Epithelial cell of prostate (primary cell): ENCODE results near the gene WDFY1.

Experiments used
- DNase-seq: peaks from one replicate; pipeline ENCODE4 v3.0.0-alpha.2; 2011; ENCODE audit warnings: low read depth, low spot score
- H3K27ac ChIP-seq: fragments of 450-650 bp; 2 replicates; pipeline ENCODE4 v1.5.1; 2017; ENCODE audit warnings: mild to moderate bottlenecking

Gene WDFY1

DNA sequence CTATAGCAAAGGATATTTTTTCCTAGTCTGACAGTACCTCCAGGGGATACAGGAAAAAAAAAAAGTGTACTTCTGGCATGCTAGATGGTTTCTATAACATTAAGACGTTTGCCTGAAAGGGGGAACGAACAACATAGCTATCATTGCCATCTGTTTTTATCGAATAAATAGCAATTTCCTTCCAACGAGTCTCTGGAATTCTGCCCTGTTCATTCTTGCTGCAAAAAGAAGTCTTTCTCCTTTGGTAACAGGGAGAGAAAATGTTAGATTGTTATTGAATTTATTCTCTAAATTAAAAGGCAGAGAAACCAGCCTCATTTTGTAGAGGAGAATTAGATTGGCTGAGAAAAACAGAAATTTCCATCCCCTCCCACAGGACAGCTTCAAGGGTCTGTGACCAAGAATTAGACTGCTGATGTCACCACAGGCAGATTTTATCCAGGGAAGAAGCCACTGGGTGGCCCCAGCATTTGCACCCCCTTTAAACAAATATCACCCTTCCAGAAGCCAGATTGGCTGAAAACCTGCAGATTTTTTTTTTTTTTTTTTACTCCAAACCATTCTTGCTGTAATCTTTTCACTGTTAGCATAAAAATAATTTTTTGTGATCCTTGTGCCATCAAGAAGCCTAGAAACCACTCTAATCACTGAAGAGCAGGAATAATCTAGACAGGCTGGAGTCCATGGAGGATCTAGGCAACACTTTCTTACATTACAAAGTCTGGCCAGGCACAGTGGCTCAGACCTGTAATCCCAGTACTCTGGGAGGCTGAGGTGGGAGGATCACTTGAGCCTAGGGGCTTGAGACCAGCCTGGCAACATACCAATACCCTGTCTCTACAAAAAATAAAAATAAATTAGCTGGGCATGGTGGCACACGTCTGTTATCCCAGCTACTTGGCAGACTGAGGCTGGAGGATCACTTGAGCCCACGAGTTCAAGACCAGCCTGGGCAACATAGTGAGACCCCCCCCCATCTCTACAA is 12.0 kb downstream of the WDFY1 start:
- no peak for DNase-seq
- H3K27ac ChIP-seq = no peak overlapping the region

GRCh38 chr2:223930103-223930976 is 14.8 kb downstream of the WDFY1 start:
- H3K27ac ChIP-seq = no peak overlapping the region
- DNase-seq = no peak

DNA sequence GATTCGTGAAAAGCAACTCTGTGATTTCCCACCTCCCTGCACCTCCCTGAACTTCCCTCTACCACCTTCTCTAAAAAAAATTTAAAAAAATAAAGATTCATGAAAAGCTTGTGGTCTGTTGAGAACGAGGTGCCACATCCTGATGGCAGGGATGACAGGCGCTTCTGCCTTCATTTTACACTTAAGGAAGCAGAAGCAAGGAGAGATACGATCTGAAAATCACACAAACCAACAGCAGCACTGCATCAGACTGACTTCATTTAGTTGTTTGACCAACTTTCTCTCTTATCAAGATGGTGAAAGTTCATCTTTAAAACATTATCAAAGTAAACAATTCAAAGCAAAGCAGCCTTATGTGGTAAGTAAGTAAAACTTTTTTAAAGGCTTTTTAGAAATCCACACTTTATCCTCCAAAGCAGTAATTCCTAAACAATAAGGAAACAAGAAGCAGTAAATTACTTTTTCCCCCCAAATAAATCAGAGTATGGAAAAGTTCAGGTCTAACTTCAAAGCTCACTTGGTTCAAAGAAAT is 15.5 kb downstream of the WDFY1 start:
- DNase-seq = no peak
- no peak overlapping the region for H3K27ac ChIP-seq

GRCh38 chr2:223928113-223929006 is 16.8 kb downstream of the WDFY1 start:
- no peak for DNase-seq
- H3K27ac ChIP-seq = no peak overlapping the region

- DNase-seq = no peak
Observed at GRCh38 chr2:223925106-223925505, 20.0 kb downstream of the WDFY1 start.

DNA sequence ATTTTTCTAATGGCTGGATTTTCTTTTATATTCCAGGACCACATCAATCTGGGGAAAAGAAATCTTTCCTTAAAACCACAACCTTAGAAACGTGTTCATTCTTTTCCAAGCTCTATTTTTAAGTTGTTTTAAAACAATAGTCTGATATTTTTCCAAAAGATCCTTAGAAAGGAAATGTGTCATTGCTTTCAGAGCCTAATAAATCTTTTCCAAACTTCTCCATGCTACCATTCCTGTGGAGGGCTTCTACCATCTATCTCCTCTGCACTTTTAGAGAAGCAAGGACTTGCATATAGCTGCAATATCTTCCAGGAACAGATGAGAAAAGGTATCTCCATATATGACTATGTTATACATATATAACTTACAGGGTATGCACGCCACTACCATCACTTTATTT is 21.2 kb downstream of the WDFY1 start:
- DNase-seq = no peak
- H3K27ac ChIP-seq = no peak overlapping the region

More at GRCh38 chr2:223925106-223925505, 20.0 kb downstream of the WDFY1 start:
- no peak overlapping the region for H3K27ac ChIP-seq

GRCh38 chr2:223922308-223922707 is 22.8 kb downstream of the WDFY1 start:
- no peak overlapping the region for H3K27ac ChIP-seq
- DNase-seq = no peak

DNA sequence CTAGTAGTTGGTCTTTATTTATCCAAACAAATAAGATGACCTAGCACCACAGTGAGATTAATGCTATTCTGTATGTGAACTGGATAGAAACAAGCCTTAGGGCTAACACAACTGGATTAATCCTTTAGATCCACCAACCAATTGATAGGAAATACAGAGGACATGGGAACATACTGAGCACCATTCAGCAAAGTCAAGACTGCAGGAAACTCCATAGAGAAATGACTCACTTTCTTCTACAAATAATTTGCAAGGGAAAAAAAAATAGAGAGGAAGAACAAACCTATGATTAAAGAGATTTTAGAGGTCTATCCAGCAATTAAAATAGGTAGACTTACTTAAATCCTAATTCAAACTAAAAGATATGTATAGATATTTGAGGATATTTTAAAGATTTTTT is 23.9 kb downstream of the WDFY1 start:
- no peak for DNase-seq
- H3K27ac ChIP-seq = no peak overlapping the region

- no peak overlapping the region for H3K27ac ChIP-seq
- no peak for DNase-seq
Observed at GRCh38 chr2:223920109-223920508, 25.0 kb downstream of the WDFY1 start.

- no peak overlapping the region for H3K27ac ChIP-seq
- no peak for DNase-seq
Observed at GRCh38 chr2:223918671-223919134, 26.4 kb downstream of the WDFY1 start.

DNA sequence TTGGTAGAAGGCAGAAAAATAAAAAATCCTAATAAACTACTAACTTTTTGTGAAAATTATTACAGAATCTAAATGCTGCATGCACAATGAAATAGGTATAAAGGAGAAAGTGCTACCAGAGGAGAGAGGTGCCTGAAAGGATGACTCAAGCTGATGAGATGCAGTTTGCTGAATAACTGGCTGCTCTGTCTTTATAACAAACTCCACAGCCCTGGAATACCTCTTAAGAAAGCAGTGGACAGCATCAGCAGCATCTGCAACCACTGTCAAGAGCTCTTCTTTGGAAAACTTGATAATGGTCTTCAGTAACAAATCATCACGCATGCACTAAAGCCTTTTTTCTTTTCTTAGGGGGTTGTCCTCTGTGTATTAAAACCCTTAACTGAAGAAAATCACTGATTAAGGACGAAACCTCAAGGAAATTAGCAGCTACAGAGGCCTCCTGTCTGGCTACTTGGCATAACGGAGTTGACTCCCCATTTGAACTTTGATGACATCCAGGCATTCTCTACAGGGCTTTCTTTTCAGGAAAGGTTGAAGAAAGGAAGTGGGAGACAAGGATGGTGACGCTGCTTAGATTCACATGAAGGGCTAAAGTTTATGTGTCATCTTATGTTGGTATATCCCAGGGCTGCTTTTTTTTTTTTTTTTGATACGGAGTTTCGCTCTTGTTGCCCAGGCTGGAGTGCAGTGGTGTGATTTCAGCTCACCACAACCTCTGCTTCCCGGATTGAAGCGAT is 28.8 kb downstream of the WDFY1 start:
- no peak for DNase-seq
- H3K27ac ChIP-seq = no peak overlapping the region

DNA sequence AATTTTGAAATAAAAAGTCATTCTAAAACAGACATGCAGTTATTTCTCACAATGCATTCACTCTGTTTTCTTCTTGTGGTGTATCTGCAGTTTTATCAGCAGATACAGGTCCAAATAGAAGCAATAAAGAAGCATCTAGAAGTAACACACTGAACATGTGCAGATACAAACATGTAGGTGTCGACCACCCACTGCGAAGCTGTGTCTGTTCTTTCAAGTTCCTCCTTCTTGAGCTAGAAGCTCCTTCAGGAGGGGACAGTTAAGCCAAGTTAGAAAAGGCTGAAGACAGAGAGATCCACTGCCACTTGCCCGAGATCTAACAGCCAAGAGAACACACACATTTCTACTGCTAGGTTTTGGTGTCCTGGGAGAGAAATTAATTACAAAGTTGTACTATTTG is 30.1 kb downstream of the WDFY1 start:
- no peak for DNase-seq
- H3K27ac ChIP-seq = no peak overlapping the region

- no peak for DNase-seq
- no peak overlapping the region for H3K27ac ChIP-seq
Observed at GRCh38 chr2:223914324-223914723, 30.8 kb downstream of the WDFY1 start.

GRCh38 chr2:223909001-223909741 is 36.0 kb downstream of the WDFY1 start:
- DNase-seq = no peak

DNA sequence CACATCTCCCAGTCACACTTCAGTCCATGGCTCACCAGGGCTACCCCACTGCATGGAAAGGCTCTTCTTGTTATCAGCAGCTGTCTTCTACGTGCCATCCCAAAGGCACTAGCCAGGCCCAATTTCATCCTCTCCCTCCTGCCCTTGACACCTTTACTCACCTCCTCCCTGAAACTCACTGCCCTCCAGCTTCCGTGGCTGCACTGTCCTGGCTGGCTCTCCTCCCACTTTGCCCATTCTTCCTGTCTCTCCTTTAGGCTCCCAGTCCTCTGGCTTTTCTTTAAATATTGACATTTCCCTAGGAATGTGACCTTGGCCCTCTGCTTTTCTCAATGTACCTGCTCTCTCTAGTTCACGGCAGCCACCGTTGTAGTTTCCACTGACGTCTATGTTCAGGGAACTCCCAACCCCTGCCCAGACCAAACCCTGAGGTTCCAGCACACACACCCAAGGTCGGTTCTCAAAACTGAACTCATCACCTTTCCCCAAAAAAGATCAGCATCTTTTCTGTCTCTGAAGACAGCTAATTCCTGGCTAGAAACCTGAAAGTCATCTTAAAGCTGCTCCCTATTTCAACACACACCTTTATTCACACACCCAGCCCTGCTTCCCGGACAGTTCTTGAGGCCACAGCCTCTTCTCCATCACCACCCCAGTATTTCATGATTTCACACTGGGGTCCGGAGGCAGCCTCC is 36.7 kb downstream of the WDFY1 start:
- DNase-seq = no peak

More at GRCh38 chr2:223909001-223909741, 36.0 kb downstream of the WDFY1 start:
- no peak overlapping the region for H3K27ac ChIP-seq

DNA sequence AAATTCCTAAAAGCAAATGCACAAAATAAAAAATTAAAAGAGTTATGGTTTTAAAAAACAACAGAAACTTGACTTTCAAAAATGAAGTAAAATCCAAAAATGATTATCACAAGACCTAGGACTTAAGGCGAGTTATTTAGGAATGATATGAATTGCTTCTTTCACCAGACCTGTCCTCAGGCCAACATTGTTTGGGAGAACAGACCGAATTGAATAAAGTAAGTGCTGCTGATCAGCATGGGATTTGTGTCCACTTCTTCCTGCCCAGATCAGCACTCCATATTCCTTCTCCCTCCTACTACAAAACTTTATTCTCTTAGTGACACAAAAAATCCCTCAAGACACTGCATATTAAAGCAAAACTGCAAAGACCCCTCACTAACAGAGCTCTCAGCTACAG is 39.1 kb downstream of the WDFY1 start:
- no peak overlapping the region for H3K27ac ChIP-seq
- no peak for DNase-seq

More for the DNA sequence above, 36.7 kb downstream of the WDFY1 start:
- H3K27ac ChIP-seq = no peak overlapping the region

DNA sequence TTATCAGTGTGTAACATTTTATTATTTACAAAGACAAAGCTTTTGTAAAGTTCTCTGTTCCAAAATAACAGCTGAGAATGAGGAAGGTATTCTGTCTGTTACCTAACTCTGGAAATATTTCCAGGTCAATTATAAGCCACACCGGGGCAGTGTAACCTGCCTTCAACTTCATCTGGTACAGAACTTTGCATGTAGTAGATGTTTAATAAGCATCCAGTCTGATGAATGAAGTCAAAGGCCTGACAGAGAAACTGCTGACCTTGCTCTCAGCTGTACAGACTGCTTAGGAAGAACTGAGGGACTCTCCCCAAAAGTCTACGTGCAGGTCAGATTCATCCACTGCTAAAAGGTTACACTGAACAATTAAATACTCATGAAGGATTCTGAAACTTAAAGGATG is 43.3 kb downstream of the WDFY1 start:
- no peak overlapping the region for H3K27ac ChIP-seq
- DNase-seq = no peak

GRCh38 chr2:223901311-223901710 is 43.8 kb downstream of the WDFY1 start:
- DNase-seq = no peak
- H3K27ac ChIP-seq = no peak overlapping the region
